Keratinocyte (primary cell): Measurements from ENCODE around the gene MRPS16.

ENCODE experiments used
- EZH2 ChIP-seq: IDR thresholded peaks from one replicate; pipeline ENCODE4 v1.6.1; 2012; ENCODE audit warnings: inconsistent platforms, mild to moderate bottlenecking, low read length, moderate library complexity
- TF ChIP-seq, protein P1 (sequence below), 3 experiments: IDR thresholded peaks in 1 of 3; conservative IDR thresholded peaks in 1 of 3; optimal IDR thresholded peaks in 1 of 3; 2 replicates in 2 of 3; 3 replicates in 1 of 3; pipeline versions ENCODE3 to v1.5.1; 2011; ENCODE audit warnings: low read length in 3 of 3, mild to moderate bottlenecking in 3 of 3, moderate library complexity in 2 of 3, control low read depth in 1 of 3, inconsistent platforms in 1 of 3; ENCODE audit not compliant: insufficient read depth in 2 of 3; ENCODE audit errors: extremely low read depth in 1 of 3

DNA sequence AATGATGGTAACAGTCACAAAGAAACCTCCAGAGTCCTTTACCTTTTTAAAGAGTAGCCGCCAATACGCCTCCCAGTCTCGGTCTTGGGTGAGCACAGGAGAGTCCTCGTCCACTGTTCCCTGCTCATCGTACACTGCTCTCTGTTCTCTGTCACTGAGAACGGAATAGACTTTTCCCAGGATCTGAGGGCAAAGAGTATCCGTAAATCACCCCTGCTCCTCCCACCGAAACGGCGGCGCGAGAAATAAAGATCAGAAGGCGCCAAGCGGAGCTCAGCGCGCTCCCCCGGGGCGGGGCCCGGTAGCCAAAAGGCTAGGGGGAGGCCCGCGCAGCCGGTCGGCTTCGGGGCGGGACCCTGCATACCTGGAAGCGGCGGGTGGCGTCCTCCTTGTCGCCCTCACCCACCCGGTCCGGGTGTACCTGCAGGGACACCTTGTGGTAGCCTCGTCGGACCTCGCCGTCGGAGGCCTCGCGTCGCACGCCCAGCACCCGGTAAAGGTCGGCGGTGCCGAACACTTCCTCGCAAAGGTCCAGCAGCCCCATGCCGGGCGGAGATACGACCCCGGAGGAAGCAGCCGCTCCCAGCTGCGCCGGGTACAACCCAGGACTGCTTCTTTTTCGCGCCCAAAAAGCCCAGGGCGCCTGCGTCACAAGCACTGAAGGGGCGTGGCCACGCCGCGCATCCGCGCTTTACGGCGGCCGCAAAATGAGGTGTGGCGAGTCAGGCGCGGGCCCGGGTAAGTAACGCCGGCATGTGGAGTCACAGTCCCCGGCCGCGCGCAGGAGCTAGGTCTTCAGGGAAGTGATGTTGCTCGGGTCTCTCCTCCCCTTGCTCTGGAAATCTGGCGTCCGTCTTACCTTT lies 5.6 kb downstream of the MRPS16 start, which contains the start of gene DNAJC9:
- TF ChIP-seq, protein P1, sequence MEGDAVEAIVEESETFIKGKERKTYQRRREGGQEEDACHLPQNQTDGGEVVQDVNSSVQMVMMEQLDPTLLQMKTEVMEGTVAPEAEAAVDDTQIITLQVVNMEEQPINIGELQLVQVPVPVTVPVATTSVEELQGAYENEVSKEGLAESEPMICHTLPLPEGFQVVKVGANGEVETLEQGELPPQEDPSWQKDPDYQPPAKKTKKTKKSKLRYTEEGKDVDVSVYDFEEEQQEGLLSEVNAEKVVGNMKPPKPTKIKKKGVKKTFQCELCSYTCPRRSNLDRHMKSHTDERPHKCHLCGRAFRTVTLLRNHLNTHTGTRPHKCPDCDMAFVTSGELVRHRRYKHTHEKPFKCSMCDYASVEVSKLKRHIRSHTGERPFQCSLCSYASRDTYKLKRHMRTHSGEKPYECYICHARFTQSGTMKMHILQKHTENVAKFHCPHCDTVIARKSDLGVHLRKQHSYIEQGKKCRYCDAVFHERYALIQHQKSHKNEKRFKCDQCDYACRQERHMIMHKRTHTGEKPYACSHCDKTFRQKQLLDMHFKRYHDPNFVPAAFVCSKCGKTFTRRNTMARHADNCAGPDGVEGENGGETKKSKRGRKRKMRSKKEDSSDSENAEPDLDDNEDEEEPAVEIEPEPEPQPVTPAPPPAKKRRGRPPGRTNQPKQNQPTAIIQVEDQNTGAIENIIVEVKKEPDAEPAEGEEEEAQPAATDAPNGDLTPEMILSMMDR (optimal IDR thresholded peaks at IDR 0.05 in 1 of 3, IDR thresholded peaks at IDR 0.05 in 1 of 3, conservative IDR thresholded peaks at IDR 0.05 in 1 of 3; ENCODE audit: extremely low read depth in 1 of 3, insufficient read depth in 2 of 3, low read length in 3 of 3) = peak in 2 of 3 experiments; percentile 1 to 11
- no peak for TF ChIP-seq EZH2
